Ovary (tissue), 9 donors: ENCODE results near the gene CALCOCO2. TPM values are rescaled to one million over a fixed set of nuclear protein-coding genes. Genes with fewer than 3 reads are reported as not detected.

ENCODE experiments used
- DNase-seq, 5 donors: peaks; one replicate each; pipeline ENCODE4 v3.0.0-alpha.2; 2019 to 2020
- H3K27ac ChIP-seq, 2 donors: fragments of 200-600 bp; one replicate each; pipeline versions ENCODE4 v1.5.1 to v1.8.0; 2019 to 2022
- H3K27me3 ChIP-seq: fragments of 200-600 bp; one replicate; pipeline ENCODE4 v1.8.0; 2022
- H3K36me3 ChIP-seq: fragments of 200-600 bp; sonication (generic); one replicate; pipeline ENCODE4 v1.5.1; 2019
- H3K4me1 ChIP-seq: one replicate; pipeline ENCODE4 v1.8.1; 2013; ENCODE audit warnings: mild to moderate bottlenecking, moderate library complexity; ENCODE audit not compliant: insufficient read depth
- H3K4me3 ChIP-seq: fragments of 200-600 bp; sonication (generic); one replicate; pipeline ENCODE4 v1.5.1; 2017
- H3K9me3 ChIP-seq, 2 donors: fragments of 200-600 bp in 1 of 2; sonication (generic) in 1 of 2; one replicate each; pipeline versions ENCODE4 v1.5.1 to v1.8.1; 2013 to 2019; ENCODE audit warnings: mild to moderate bottlenecking in 1 of 2, moderate library complexity in 1 of 2
- CTCF ChIP-seq, 3 donors: fragments of 450-650 bp in 2 of 3; fragments of 200-600 bp in 1 of 3; IDR thresholded peaks; one replicate each; pipeline versions ENCODE4 v1.5.1 to v1.8.0; 2016 to 2022; ENCODE audit warnings: antibody characterized with exemption in 3 of 3, mild to moderate bottlenecking in 1 of 3
- EP300 ChIP-seq: sonication (generic); formaldehyde crosslinking; IDR thresholded peaks from one replicate; pipeline ENCODE4 v1.6.1; 2017; ENCODE audit warnings: antibody characterized with exemption
- POLR2A ChIP-seq: fragments of 450-650 bp; IDR thresholded peaks from one replicate; pipeline ENCODE4 v1.6.1; 2017; ENCODE audit warnings: antibody characterized with exemption, mild to moderate bottlenecking, moderate library complexity
- WGBS, 3 donors: extraction: QIAGEN DNeasy Blood & Tissue Kit in 1 of 3; methylation state at CpG; one replicate each; pipeline versions ENCODE4 v1.1.5 to v1.1.7; 2013 to 2017; 5-methylcytosine and 5-hydroxymethylcytosine counted together
- intact Hi-C, 4 donors: fragments of 100-400 bp; cut with DNase I; formaldehyde crosslinking; loops; one replicate each; pipeline versions ENCODE4 v1.11.0 to v1.15.1; 2022 to 2023
- polyA plus RNA-seq, 2 donors: library from polyadenylated mRNA; stranded (reverse); fragments of 200-250 nt in 1 of 2; fragments of 350-450 nt in 1 of 2; fragmentation: Illumina TruSeq in 1 of 2; extraction: RNeasy Lipid Tissue Mini Kit (QIAGEN cat#74804) in 1 of 2; gene quantifications; one replicate each; pipeline ENCODE4 v1.2.3, GENCODE V29; 2013 to 2014
- total RNA-seq, 7 donors: library from RNA; depleted of rRNA in 2 of 7; stranded (reverse); fragments of >200 nt in 2 of 7; fragmentation: NEBNext Ultra II Directional in 3 of 7; extraction: Animal tissue kit (Norgen Biotek cat#: 25700) in 3 of 7; gene quantifications; one replicate each; pipeline versions ENCODE4 v1.1.0 to v1.2.4, GENCODE V29; 2016 to 2023
- donor health status: DM: no; HTN: no; CAD: no; lungs with moderate emphysema.
- donor health status: DM: no; HTN: no; CAD: no.
- donor health status: Bipolar disorder and iron deficiency.
- donor health status: DM: yes; HTN: yes; CAD: no.
- donor health status: DM: no; HTN: no; CAD: no.
- donor health status: DM: yes; HTN: yes; CAD: no.

CALCOCO2 gene
- total and polyA plus RNA-seq, 9 donors: 72.1 to 239 (median 159) TPM

- WGBS, 3 donors: 83 to 90% (median 89%) methylated on average over 7 of the region's 7 CpGs
- no peak for TF ChIP-seq POLR2A
- no peak for TF ChIP-seq CTCF (IDR thresholded peaks at IDR 0.05)
- no peak for TF ChIP-seq EP300
Observed at GRCh38 chr17:48854774-48855476, 24.1 kb downstream of the CALCOCO2 start.

GRCh38 chr17:48856122-48856821 is 25.4 kb downstream of the CALCOCO2 start:
- intact Hi-C loops: no loop called here
- H3K27ac ChIP-seq: no peak overlapping the region
- no peaks in the 10 kb centered on the region for H3K27me3 ChIP-seq
- H3K4me1 ChIP-seq: no peaks in the 10 kb centered on the region
- H3K4me3 ChIP-seq: no peak overlapping the region
- WGBS, 3 donors: 61 to 66% (median 64%) methylated on average over 3 of the region's 3 CpGs
- no peaks in the 10 kb centered on the region for H3K9me3 ChIP-seq
- DNase-seq: no peak
- no peak for TF ChIP-seq CTCF (IDR thresholded peaks at IDR 0.05)
- TF ChIP-seq POLR2A: no peak
- no peak for TF ChIP-seq EP300
- no peaks in the 10 kb centered on the region for H3K36me3 ChIP-seq

More at GRCh38 chr17:48854774-48855476, 24.1 kb downstream of the CALCOCO2 start:
- H3K27me3 ChIP-seq: no peaks in the 10 kb centered on the region
- intact Hi-C loops: no loop called here
- no peaks in the 10 kb centered on the region for H3K4me1 ChIP-seq
- H3K4me3 ChIP-seq: no peak overlapping the region
- no peak overlapping the region for H3K27ac ChIP-seq
- no peaks in the 10 kb centered on the region for H3K36me3 ChIP-seq
- no peaks in the 10 kb centered on the region for H3K9me3 ChIP-seq
- no peak for DNase-seq

GRCh38 chr17:48860034-48860433 is 29.2 kb downstream of the CALCOCO2 start:
- H3K4me1 ChIP-seq: no peaks in the 10 kb centered on the region
- DNase-seq: no peak
- intact Hi-C loops: no loop called here
- TF ChIP-seq CTCF (IDR thresholded peaks at IDR 0.05) (no peak), EP300 (no peak), POLR2A (no peak)
- no peaks in the 10 kb centered on the region for H3K36me3 ChIP-seq
- H3K9me3 ChIP-seq: no peaks in the 10 kb centered on the region
- WGBS, 3 donors: 98 to 100% (median 98%) methylated on average over 3 of the region's 3 CpGs
- H3K4me3 ChIP-seq: no peak overlapping the region
- H3K27ac ChIP-seq: no peak overlapping the region
- H3K27me3 ChIP-seq: no peaks in the 10 kb centered on the region

- Histone ChIP-seq H3K27ac (no peak overlapping the region), H3K4me3 (no peak overlapping the region), H3K27me3 (no peaks in the 10 kb centered on the region), H3K9me3 (no peaks in the 10 kb centered on the region), H3K4me1 (no peaks in the 10 kb centered on the region), H3K36me3 (no peaks in the 10 kb centered on the region)
- intact Hi-C loops: no loop called here
- no peak for DNase-seq
- 86 to 93% (median 91%) methylated on average over 4 of the region's 4 CpGs for WGBS, 3 donors
- TF ChIP-seq CTCF (IDR thresholded peaks at IDR 0.05) (no peak), EP300 (no peak), POLR2A (no peak)
Observed at GRCh38 chr17:48860456-48860855, 29.6 kb downstream of the CALCOCO2 start.
